Amniotic stem cell (primary cell): Measurements from ENCODE around the gene RNFT1.
"Not testable (repeated sequence)": the region's sequence is repeated elsewhere in the genome, so short reads cannot be mapped to it uniquely, and the experiment has no call there.

Experiments
- DNase-seq: peaks from one replicate; lab custom pipeline; 2025; lab: John Stamatoyannopoulos, UW

Gene RNFT1

GRCh38 chr17:59920637-59921036 is 43.9 kb downstream of the RNFT1 start:
- DNase-seq = not testable (repeated sequence)

GRCh38 chr17:59916446-59916845 is 48.1 kb downstream of the RNFT1 start:
- DNase-seq = no peak

- DNase-seq = peak; percentile 24
Measured at GRCh38 chr17:59914274-59914854, 50.2 kb downstream of the RNFT1 start.

- DNase-seq = no peak
Measured at GRCh38 chr17:59907467-59907866, 57.1 kb downstream of the RNFT1 start.

GRCh38 chr17:59903455-59903854 is 61.1 kb downstream of the RNFT1 start:
- no peak for DNase-seq
